PFSK-1 (cell line): Measurements from ENCODE around the gene URB2.

Source experiments
- POLR2AphosphoS5 ChIP-seq: IDR thresholded peaks from 2 replicates; pipeline ENCODE4 v1.6.1; 2012; ENCODE audit warnings: low read depth, mild to moderate bottlenecking, control low read depth, low read length, moderate library complexity
- SIN3A ChIP-seq: IDR thresholded peaks from 2 replicates; pipeline ENCODE4 v1.6.1; 2012; ENCODE audit warnings: mild to moderate bottlenecking, low read length, moderate library complexity, borderline replicate concordance; ENCODE audit not compliant: insufficient read depth
- TAF1 ChIP-seq: IDR thresholded peaks from 2 replicates; pipeline ENCODE4 v1.6.1; 2012; ENCODE audit warnings: low read length, control low read depth, borderline replicate concordance; ENCODE audit not compliant: insufficient read depth

- no peak for TF ChIP-seq TAF1
- no peak for TF ChIP-seq POLR2AphosphoS5
- no peak for TF ChIP-seq SIN3A
Measured at GRCh38 chr1:229642376-229642775, 16.3 kb downstream of the URB2 start.
